ENCODE results near the gene JDP2.

DNA sequence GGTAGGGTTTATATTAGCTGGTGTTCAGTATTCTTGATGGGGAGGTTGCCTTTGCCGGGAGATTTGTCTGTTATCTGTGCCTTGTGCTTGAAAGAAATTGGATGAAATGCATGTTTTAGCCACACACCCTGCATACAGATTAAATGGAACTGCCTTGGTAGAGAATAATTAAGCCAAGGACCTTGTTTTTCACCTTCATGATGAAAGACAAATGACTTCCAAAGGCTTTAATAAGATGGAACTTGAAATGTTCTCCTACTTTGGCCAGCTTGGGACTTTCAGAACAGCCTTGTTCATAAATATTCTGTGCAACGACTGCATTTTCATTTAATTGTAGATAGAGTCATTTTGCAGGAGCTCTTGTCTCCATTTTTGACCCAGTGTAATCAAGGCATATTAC is 21.2 kb downstream of the JDP2 start:
- TF ChIP-seq, protein P1, sequence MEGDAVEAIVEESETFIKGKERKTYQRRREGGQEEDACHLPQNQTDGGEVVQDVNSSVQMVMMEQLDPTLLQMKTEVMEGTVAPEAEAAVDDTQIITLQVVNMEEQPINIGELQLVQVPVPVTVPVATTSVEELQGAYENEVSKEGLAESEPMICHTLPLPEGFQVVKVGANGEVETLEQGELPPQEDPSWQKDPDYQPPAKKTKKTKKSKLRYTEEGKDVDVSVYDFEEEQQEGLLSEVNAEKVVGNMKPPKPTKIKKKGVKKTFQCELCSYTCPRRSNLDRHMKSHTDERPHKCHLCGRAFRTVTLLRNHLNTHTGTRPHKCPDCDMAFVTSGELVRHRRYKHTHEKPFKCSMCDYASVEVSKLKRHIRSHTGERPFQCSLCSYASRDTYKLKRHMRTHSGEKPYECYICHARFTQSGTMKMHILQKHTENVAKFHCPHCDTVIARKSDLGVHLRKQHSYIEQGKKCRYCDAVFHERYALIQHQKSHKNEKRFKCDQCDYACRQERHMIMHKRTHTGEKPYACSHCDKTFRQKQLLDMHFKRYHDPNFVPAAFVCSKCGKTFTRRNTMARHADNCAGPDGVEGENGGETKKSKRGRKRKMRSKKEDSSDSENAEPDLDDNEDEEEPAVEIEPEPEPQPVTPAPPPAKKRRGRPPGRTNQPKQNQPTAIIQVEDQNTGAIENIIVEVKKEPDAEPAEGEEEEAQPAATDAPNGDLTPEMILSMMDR (IDR thresholded peaks at IDR 0.05) = no peak
- no peak for TF ChIP-seq POLR2A (IDR thresholded peaks at IDR 0.05)

Data from body of pancreas (tissue), 4 donors.